ENCODE data around the gene ENDOV.

- TF ChIP-seq, protein P1, sequence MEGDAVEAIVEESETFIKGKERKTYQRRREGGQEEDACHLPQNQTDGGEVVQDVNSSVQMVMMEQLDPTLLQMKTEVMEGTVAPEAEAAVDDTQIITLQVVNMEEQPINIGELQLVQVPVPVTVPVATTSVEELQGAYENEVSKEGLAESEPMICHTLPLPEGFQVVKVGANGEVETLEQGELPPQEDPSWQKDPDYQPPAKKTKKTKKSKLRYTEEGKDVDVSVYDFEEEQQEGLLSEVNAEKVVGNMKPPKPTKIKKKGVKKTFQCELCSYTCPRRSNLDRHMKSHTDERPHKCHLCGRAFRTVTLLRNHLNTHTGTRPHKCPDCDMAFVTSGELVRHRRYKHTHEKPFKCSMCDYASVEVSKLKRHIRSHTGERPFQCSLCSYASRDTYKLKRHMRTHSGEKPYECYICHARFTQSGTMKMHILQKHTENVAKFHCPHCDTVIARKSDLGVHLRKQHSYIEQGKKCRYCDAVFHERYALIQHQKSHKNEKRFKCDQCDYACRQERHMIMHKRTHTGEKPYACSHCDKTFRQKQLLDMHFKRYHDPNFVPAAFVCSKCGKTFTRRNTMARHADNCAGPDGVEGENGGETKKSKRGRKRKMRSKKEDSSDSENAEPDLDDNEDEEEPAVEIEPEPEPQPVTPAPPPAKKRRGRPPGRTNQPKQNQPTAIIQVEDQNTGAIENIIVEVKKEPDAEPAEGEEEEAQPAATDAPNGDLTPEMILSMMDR (IDR thresholded peaks at IDR 0.05), result no peak
- no peak for TF ChIP-seq POLR2A (IDR thresholded peaks at IDR 0.05)
Observed at GRCh38 chr17:80382446-80382845, 32.5 kb upstream of the ENDOV start.

Measured in uterus (tissue), 2 donors.